Measurements from ENCODE around the gene FBXO10.
"Not testable (repeated sequence)": the region's sequence is repeated elsewhere in the genome, so short reads cannot be mapped to it uniquely, and the experiment has no call there.

The FBXO10 gene

GRCh38 chr9:37608250-37608649 lies 32.1 kb upstream of the FBXO10 start:
- no peak overlapping the region for H3K27ac ChIP-seq (replicated peaks)
- H3K4me3 ChIP-seq (replicated peaks; ENCODE audit: insufficient read depth, low read length) = no peak overlapping the region

GRCh38 chr9:37604296-37604695 lies 28.1 kb upstream of the FBXO10 start:
- no peak overlapping the region for H3K27ac ChIP-seq (replicated peaks)
- no peak overlapping the region for H3K4me3 ChIP-seq (replicated peaks; ENCODE audit: insufficient read depth, low read length)
- no peak for DNase-seq (ENCODE audit: low read depth in 1 of 2, low spot score in 1 of 2)
- TF ChIP-seq, protein P1, sequence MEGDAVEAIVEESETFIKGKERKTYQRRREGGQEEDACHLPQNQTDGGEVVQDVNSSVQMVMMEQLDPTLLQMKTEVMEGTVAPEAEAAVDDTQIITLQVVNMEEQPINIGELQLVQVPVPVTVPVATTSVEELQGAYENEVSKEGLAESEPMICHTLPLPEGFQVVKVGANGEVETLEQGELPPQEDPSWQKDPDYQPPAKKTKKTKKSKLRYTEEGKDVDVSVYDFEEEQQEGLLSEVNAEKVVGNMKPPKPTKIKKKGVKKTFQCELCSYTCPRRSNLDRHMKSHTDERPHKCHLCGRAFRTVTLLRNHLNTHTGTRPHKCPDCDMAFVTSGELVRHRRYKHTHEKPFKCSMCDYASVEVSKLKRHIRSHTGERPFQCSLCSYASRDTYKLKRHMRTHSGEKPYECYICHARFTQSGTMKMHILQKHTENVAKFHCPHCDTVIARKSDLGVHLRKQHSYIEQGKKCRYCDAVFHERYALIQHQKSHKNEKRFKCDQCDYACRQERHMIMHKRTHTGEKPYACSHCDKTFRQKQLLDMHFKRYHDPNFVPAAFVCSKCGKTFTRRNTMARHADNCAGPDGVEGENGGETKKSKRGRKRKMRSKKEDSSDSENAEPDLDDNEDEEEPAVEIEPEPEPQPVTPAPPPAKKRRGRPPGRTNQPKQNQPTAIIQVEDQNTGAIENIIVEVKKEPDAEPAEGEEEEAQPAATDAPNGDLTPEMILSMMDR (IDR thresholded peaks at IDR 0.05; ENCODE audit: insufficient read depth, low read length) = no peak
- TF ChIP-seq REST (IDR thresholded peaks at IDR 0.05; ENCODE audit: insufficient replicate concordance, low read depth) (no peak), POLR2AphosphoS5 (IDR thresholded peaks at IDR 0.05; ENCODE audit: low read depth) (no peak), SPI1 (IDR thresholded peaks at IDR 0.05; ENCODE audit: borderline replicate concordance, low read depth) (no peak), GABPA (IDR thresholded peaks at IDR 0.05; ENCODE audit: low read depth) (no peak)
- peaks cover 4% of the 10 kb centered on the region for H3K27me3 ChIP-seq (ENCODE audit: insufficient read depth, poor library complexity, severe bottlenecking)

More at GRCh38 chr9:37608250-37608649, 32.1 kb upstream of the FBXO10 start:
- H3K27me3 ChIP-seq (ENCODE audit: insufficient read depth, poor library complexity, severe bottlenecking) = peaks cover 5% of the 10 kb centered on the region
- TF ChIP-seq, protein P1 (IDR thresholded peaks at IDR 0.05; ENCODE audit: insufficient read depth, low read length) = no peak
- TF ChIP-seq POLR2AphosphoS5 (IDR thresholded peaks at IDR 0.05; ENCODE audit: low read depth) (no peak), GABPA (IDR thresholded peaks at IDR 0.05; ENCODE audit: low read depth) (no peak), SPI1 (IDR thresholded peaks at IDR 0.05; ENCODE audit: borderline replicate concordance, low read depth) (no peak), REST (IDR thresholded peaks at IDR 0.05; ENCODE audit: insufficient replicate concordance, low read depth) (no peak)
- DNase-seq (ENCODE audit: low read depth in 1 of 2, low spot score in 1 of 2) = no peak

- TF ChIP-seq SPI1 (IDR thresholded peaks at IDR 0.05; ENCODE audit: borderline replicate concordance, low read depth) (no peak), REST (IDR thresholded peaks at IDR 0.05; ENCODE audit: insufficient replicate concordance, low read depth) (no peak), GABPA (IDR thresholded peaks at IDR 0.05; ENCODE audit: low read depth) (no peak), POLR2AphosphoS5 (IDR thresholded peaks at IDR 0.05; ENCODE audit: low read depth) (no peak)
- TF ChIP-seq, protein P1 (IDR thresholded peaks at IDR 0.05; ENCODE audit: insufficient read depth, low read length) = no peak
- DNase-seq (ENCODE audit: low read depth in 1 of 2, low spot score in 1 of 2) = no peak
- Histone ChIP-seq H3K27ac (replicated peaks) (no peak overlapping the region), H3K4me3 (replicated peaks; ENCODE audit: insufficient read depth, low read length) (no peak overlapping the region), H3K27me3 (ENCODE audit: insufficient read depth, poor library complexity, severe bottlenecking) (peaks cover 4% of the 10 kb centered on the region)
These were observed 26.6 kb upstream of the FBXO10 start for GRCh38 chr9:37602817-37603216.

- H3K27me3 ChIP-seq (ENCODE audit: insufficient read depth, poor library complexity, severe bottlenecking); H3K27ac ChIP-seq (replicated peaks); H3K4me3 ChIP-seq (replicated peaks; ENCODE audit: insufficient read depth, low read length); DNase-seq (ENCODE audit: low read depth in 1 of 2, low spot score in 1 of 2): not testable (repeated sequence)
These were observed 25.9 kb upstream of the FBXO10 start for GRCh38 chr9:37602061-37602460.
